IPS-18a (cell line): ENCODE data around the gene DUSP15.
"Not testable (repeated sequence)": the region's sequence is repeated elsewhere in the genome, so short reads cannot be mapped to it uniquely, and the experiment has no call there.

Experiments
- H3K27ac ChIP-seq: one replicate; pipeline ENCODE4 v1.5.1; 2013; ENCODE audit warnings: low read length
- H3K27me3 ChIP-seq: one replicate; pipeline ENCODE4 v1.6.1; 2013; ENCODE audit warnings: mild to moderate bottlenecking, low read length; ENCODE audit not compliant: control insufficient read depth, insufficient read depth
- H3K36me3 ChIP-seq: one replicate; pipeline ENCODE4 v1.6.1; 2013; ENCODE audit warnings: low read depth, low read length; ENCODE audit not compliant: control insufficient read depth
- H3K4me1 ChIP-seq: one replicate; pipeline ENCODE4 v1.6.1; 2013; ENCODE audit warnings: low read depth, low read length; ENCODE audit not compliant: control insufficient read depth
- H3K4me3 ChIP-seq: one replicate; pipeline ENCODE4 v1.5.1; 2013; ENCODE audit warnings: low read length
- H3K9ac ChIP-seq: one replicate; pipeline ENCODE4 v1.6.1; 2013; ENCODE audit warnings: mild to moderate bottlenecking, low read length, moderate library complexity
- H3K9me3 ChIP-seq: one replicate; pipeline ENCODE4 v1.6.1; 2013; ENCODE audit warnings: low read depth, low read length; ENCODE audit not compliant: control insufficient read depth

DUSP15 gene

DNA sequence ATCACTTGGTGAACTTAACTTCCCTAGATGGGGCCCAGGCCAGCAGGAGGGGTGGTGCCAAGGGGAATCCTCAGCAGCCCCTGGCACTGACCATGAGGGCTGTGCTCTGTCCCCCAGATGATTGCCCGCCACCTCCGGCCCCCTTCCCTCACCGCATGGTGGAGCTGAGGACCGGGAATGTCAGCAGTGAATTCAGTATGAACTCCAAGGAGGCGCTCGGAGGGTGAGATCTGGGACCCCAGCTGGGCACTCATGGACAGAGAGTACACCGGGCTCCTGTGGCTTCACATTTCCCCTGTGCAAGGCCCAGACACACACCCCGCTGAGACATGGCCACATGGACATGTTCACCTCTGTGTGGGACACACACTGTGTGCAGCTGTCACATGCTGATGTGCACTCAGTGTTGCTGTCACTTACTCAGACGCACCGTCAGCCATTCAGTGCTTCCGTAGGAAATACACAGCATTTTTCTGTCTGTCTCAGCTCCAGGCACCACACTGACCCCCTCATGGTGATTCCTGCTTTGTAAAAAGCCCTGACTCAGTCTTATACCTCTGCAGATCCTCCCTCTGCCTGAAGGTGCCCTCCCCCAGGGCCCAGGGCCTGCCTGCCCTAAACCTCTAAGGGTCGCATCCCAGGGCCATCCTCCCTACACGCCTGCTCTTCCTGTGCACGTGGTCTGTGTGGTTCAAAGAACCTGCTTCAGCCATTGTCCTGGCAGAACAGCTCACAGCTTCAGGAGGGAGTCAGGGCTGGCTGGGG lies 46.8 kb downstream of the DUSP15 start:
- Histone ChIP-seq H3K4me3 (no peak overlapping the region), H3K9ac (no peak overlapping the region), H3K36me3 (no peaks in the 10 kb centered on the region), H3K4me1 (peaks cover 3% of the 10 kb centered on the region), H3K27ac (no peak overlapping the region), H3K9me3 (no peaks in the 10 kb centered on the region), H3K27me3 (no peaks in the 10 kb centered on the region)

DNA sequence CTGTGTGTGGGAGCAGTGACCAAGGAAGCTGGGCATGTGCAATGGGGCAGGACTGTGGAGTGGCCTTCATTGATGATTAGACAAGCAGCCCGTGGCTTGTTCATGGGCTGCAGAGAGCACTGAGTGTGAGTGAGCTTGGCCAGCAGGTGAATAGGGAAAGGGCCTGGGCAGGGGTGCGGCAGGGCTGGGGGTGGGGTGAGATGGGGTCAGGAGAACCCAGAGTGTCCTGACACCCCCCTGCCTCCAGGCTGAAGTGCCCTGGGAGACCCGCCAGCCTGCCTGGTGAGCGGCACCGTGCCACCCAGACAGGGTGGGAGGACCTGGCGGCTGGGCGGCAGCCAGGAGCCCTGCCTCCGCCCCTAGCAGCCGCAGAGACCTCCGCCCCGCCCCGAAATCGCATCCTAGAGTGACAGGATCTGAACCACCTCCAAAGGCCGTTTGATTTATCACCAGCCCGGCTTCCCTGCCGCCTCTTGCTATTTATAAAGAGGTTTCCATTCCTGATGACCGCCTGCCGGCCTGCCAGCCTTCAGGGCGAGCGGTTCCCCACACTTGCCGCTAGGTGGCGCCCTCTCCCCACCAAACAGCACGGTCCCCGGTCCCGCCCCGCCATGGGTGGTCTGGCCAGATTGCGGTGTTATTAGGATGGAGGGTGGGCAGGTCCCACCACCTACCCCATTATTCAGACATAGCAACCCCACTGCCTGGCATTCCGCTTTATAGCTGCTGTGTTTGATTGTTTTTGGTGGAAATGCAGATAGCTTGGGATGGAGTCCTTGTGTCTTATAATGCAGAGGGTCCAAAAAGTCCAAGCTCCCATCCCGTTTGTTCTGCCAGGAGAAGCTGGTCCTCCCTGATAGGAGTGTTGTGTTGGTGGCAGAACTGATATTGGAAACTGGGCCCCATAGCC lies 47.7 kb downstream of the DUSP15 start:
- Histone ChIP-seq H3K9ac (no peak overlapping the region), H3K4me3 (no peak overlapping the region), H3K27me3 (no peaks in the 10 kb centered on the region), H3K9me3 (no peaks in the 10 kb centered on the region), H3K27ac (no peak overlapping the region), H3K36me3 (no peaks in the 10 kb centered on the region), H3K4me1 (peaks cover 3% of the 10 kb centered on the region)

DNA sequence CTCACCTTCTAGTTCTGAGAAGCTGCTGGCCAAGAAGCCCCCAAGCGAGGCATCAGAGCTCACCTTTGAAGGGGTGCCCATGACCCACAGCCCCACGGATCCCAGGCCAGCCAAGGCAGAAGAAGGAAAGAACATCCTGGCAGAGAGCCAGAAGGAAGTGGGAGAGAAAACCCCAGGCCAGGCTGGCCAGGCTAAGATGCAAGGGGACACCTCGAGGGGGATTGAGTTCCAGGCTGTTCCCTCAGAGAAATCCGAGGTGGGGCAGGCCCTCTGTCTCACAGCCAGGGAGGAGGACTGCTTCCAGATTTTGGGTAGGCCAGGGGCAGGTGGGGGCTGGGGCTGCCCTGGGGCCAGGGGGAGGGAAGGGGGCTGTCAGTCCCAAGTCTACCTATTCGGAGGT lies 48.9 kb downstream of the DUSP15 start:
- Histone ChIP-seq H3K27ac (no peak overlapping the region), H3K36me3 (no peaks in the 10 kb centered on the region), H3K4me1 (peaks cover 3% of the 10 kb centered on the region), H3K9me3 (no peaks in the 10 kb centered on the region), H3K4me3 (no peak overlapping the region), H3K9ac (no peak overlapping the region), H3K27me3 (no peaks in the 10 kb centered on the region)

DNA sequence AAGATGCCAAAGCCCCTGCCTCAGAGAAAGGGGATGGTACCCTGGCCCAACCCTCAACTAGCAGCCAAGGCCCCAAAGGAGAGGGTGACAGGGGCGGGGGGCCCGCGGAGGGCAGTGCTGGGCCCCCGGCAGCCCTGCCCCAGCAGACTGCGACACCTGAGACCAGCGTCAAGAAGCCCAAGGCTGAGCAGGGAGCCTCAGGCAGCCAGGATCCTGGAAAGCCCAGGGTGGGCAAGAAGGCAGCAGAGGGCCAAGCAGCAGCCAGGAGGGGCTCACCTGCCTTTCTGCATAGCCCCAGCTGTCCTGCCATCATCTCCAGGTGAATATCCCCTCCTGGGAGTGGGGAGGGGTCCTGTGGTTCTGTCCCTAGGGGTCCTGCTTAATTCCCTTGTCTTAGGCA lies 50.1 kb downstream of the DUSP15 start:
- H3K9me3 ChIP-seq: no peaks in the 10 kb centered on the region
- no peak overlapping the region for H3K4me3 ChIP-seq
- H3K27ac ChIP-seq: no peak overlapping the region
- peaks cover 3% of the 10 kb centered on the region for H3K4me1 ChIP-seq
- no peak overlapping the region for H3K9ac ChIP-seq
- H3K27me3 ChIP-seq: no peaks in the 10 kb centered on the region
- H3K36me3 ChIP-seq: no peaks in the 10 kb centered on the region

DNA sequence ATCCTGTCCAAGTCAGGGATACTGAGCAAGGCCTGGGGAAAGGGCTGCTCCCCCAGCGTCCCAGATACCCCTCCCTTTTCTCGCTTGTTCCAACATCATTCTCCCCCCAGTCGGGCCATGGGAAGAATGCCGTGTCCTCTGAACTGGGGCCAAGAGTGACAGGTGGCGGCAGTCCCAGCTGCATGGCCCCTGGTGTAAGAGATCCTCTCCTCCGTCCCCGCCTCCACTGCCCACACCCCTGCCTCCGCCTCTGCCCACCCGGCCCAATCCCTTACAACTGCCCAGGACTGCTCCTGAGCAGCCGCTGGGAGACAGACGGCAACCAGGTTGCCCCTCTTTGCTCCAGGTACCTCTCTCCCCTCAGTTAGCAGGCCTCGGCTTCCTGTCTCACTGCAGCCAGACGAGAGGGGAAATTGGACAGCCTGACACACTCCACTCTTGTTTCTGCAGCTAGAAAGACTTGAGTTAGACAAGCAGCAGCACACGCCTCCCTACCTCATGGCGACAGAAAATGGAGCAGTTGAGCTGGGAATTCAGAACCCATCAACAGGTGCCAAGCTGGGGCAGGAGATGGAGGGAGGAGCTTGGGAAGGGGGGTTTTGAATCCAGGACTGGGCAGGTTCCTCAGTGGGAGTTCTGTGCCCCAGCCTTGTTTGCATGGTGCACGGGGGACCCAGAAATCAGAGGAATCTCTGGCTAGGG lies 51.1 kb downstream of the DUSP15 start, which contains the start of gene MYLK2:
Gene MYLK2, plus strand, starts transcription at position 274 of the 702 bp plus-strand sequence. Its CDS starts 225 bp downstream, at position 499.
- Histone ChIP-seq H3K9ac (no peak within 1 kb of the TSS), H3K9me3 (no peaks in the 10 kb centered on the region), H3K36me3 (no peaks in the 10 kb centered on the region), H3K4me1 (peaks cover 3% of the 10 kb centered on the region), H3K27me3 (no peaks in the 10 kb centered on the region), H3K4me3 (no peak within 1 kb of the TSS), H3K27ac (no peak within 1 kb of the TSS)

DNA sequence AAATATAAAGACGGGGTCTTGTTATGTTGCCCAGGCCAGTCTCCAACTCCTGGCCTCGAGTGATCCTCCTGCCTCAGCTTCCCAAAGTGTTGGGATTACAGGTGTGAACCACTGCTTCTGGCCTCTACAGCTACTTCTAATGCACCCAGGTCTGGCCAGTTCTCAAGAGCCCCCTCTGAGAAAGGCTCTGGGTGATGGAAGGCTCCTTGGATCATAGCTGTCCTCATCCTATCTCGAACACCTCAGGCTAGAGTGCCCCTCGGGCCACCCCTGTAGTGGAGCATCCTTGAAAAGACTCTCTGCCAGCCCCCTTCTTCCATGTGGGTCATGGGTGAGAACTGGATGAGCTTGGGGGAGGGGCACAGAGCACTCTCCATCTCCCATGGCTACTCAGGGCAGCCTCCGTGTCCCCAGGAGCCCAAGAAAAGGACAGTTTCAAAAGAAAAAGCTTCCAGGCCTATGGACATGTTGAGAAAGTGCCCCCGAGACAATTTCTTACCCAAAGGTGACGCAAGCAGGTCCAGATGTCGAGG lies 51.9 kb downstream of the DUSP15 start:
- H3K9ac ChIP-seq: no peak overlapping the region
- peaks cover 3% of the 10 kb centered on the region for H3K4me1 ChIP-seq
- no peak overlapping the region for H3K27ac ChIP-seq
- no peaks in the 10 kb centered on the region for H3K27me3 ChIP-seq
- H3K9me3 ChIP-seq: no peaks in the 10 kb centered on the region
- no peak overlapping the region for H3K4me3 ChIP-seq
- no peaks in the 10 kb centered on the region for H3K36me3 ChIP-seq

DNA sequence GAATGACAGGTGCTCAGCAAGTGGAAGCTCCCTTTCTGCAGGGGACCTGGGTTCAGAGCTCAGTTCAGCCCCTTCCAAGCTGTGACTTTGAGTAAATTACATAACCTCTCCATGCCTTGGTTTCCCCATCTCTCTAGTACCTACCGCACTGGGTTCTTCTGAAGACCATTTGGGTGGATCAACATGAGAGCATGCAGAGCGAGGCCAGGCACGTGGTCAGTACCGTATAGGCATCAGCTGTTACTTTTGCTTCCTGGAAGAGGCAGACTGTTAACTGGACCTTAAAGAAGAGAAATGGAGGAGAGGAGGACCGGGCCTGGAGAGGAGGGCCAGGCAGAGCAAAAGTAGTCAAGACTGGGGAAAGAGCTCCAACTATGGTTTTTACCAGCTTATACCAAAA lies 52.9 kb downstream of the DUSP15 start:
- Histone ChIP-seq H3K27me3 (no peaks in the 10 kb centered on the region), H3K4me1 (no peaks in the 10 kb centered on the region), H3K27ac (no peak overlapping the region), H3K9ac (no peak overlapping the region), H3K9me3 (no peaks in the 10 kb centered on the region), H3K4me3 (no peak overlapping the region), H3K36me3 (no peaks in the 10 kb centered on the region)

DNA sequence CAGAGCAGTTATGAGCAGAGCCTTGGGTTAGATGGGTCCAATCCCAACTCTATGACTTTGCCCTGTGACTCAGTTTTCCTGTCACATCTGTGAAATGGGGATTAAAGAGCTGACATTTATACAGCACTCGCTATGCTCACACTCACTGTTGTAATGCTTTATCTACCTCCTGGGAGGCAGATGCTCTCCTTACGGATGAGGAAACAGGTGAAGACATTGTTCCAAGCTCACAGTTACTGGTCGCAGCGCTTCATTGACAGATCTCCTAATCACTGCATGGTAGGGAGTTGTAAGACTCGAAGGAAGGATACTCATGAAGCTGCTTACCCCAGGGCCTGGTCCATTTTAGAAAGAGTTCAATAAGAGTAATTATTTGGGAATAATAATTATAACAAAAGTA lies 54.1 kb downstream of the DUSP15 start:
- Histone ChIP-seq H3K27ac (no peak overlapping the region), H3K27me3 (no peaks in the 10 kb centered on the region), H3K9ac (no peak overlapping the region), H3K4me3 (no peak overlapping the region), H3K9me3 (no peaks in the 10 kb centered on the region), H3K4me1 (no peaks in the 10 kb centered on the region), H3K36me3 (no peaks in the 10 kb centered on the region)

DNA sequence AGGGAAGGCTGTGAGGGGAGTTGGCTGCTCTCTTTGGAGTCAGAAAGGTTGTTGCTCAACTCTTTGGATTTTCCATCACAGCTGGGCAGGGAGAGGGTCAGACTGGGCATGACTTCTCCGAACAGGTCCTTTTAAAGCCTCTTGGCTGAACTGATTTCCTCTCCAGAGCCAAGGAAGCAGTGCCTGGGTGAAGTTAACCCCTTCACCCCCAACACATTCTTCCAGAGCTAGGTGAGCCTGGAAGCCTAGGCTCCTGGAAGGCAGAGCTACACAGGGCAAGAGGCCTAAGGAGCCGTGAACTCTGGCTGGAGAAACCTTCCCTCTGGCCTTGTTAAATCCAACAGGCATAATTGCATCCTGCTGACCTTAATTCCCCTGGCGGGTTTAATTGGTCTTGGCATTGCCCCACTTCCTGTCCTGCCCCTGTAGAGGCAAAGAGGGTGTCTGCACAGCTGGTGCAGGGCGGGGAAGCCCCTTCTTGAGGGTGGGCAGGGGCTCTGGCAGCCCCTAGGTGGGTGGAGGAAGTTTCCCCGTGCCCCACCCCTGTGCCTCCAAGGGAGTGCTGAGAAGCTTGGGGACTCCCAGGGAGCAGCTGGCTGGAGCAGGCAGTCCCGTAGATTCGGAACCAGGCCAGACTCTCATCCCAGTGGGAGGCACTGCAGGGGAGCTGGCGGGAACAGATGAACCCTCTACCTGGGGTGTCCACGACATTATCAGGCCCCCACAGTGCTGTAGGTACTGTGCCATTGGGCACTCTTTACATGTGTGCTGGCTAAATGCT lies 54.7 kb downstream of the DUSP15 start:
- Histone ChIP-seq H3K27me3 (no peaks in the 10 kb centered on the region), H3K36me3 (no peaks in the 10 kb centered on the region), H3K9ac (no peak overlapping the region), H3K4me1 (no peaks in the 10 kb centered on the region), H3K9me3 (no peaks in the 10 kb centered on the region), H3K27ac (no peak overlapping the region), H3K4me3 (no peak overlapping the region)

DNA sequence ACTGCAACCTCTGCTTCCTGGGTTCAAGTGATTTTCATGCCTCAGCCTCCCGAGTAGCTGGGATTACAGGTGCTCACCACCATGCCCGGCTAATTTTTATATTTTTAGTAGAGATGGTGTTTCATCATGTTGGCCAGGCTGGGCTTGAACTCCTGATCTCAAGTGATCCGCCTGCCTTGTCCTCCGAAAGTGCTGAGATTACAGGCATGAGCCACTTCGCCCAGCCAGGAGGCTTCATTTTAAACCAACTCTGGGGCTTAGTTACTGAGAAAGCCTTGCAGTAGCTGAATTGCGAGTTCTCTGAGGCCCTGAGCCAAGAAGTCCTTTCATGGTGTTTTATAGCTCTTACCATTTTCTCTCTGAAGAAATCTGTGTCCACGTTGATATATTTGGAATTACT lies 56.2 kb downstream of the DUSP15 start:
- H3K9me3 ChIP-seq, H3K36me3 ChIP-seq, H3K27me3 ChIP-seq: not testable (repeated sequence)

DNA sequence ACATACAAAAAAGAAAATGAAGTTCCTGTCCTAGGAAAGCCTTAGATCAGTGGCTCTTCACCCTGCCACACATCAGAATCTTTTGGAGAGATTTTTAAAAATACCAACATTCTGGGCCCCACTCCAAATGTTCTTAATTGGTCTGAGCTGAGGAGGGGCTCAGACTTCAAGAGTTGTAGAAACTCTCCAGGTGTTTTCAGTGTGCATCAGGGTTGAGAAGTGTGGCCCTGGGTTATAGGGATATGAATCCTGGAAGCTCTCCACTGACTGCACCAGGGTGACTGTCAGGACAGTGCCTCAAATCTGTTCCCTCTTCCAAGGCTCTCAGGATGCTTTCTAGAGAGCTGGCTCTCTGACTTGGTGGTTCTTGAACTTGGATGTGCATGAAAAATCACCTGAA lies 56.7 kb downstream of the DUSP15 start:
- H3K36me3 ChIP-seq: no peaks in the 10 kb centered on the region
- H3K27me3 ChIP-seq: no peaks in the 10 kb centered on the region
- H3K4me1 ChIP-seq: no peaks in the 10 kb centered on the region
- H3K9me3 ChIP-seq: no peaks in the 10 kb centered on the region
- no peak overlapping the region for H3K27ac ChIP-seq
- H3K9ac ChIP-seq: no peak overlapping the region
- H3K4me3 ChIP-seq: no peak overlapping the region

More for the DNA sequence above, 56.2 kb downstream of the DUSP15 start:
- H3K4me3 ChIP-seq, H3K9ac ChIP-seq, H3K4me1 ChIP-seq, H3K27ac ChIP-seq: not testable (repeated sequence)
